Body of pancreas (tissue), 4 donors: ENCODE results near the gene CACNA1H. TPM values are rescaled to one million over a fixed set of nuclear protein-coding genes. Genes with fewer than 3 reads are reported as not detected.

Experiments
- ATAC-seq: fragments of 150-250 bp; one replicate; pipeline ENCODE4 v1.9.1; 2016
- DNase-seq, 4 donors: peaks; one replicate each; pipeline ENCODE4 v3.0.0-alpha.2; 2019
- H3K27ac ChIP-seq, 4 donors: fragments of 200-600 bp; sonication (generic); 1 replicate in 3 of 4; 2 replicates in 1 of 4; pipeline versions ENCODE4 v1.5.1 to v1.6.1; 2016 to 2019; ENCODE audit warnings: mild to moderate bottlenecking in 1 of 4, mixed read lengths in 1 of 4, moderate library complexity in 1 of 4
- H3K27me3 ChIP-seq, 2 donors: fragments of 200-600 bp; sonication (generic); one replicate each; pipeline ENCODE4 v1.6.0; 2016; ENCODE audit warnings: mild to moderate bottlenecking in 1 of 2
- H3K36me3 ChIP-seq, 2 donors: fragments of 200-600 bp; sonication (generic); replicated peaks in 1 of 2; 2 replicates each; pipeline ENCODE4 v1.5.1; 2016; ENCODE audit warnings: low read depth in 2 of 2; ENCODE audit not compliant: insufficient read depth in 1 of 2
- H3K4me1 ChIP-seq: fragments of 200-600 bp; sonication (generic); one replicate; pipeline ENCODE4 v1.6.0; 2016
- H3K4me3 ChIP-seq, 2 donors: fragments of 200-600 bp; sonication (generic); 1 replicate in 1 of 2; 2 replicates in 1 of 2; pipeline ENCODE4 v1.5.1; 2016 to 2019
- H3K9me3 ChIP-seq, 3 donors: fragments of 200-600 bp; sonication (generic); 1 replicate in 2 of 3; 2 replicates in 1 of 3; pipeline ENCODE4 v1.5.1; 2016
- CTCF ChIP-seq, 7 experiments: fragments of 450-650 bp in 4 of 7; fragments of 200-600 bp in 3 of 7; sonication (generic) in 3 of 7; IDR thresholded peaks; one replicate each; pipeline ENCODE4 v1.5.1; 2016 to 2019; ENCODE audit warnings: antibody characterized with exemption in 7 of 7
- POLR2A ChIP-seq, 3 donors: fragments of 450-650 bp; IDR thresholded peaks; one replicate each; pipeline ENCODE4 v1.6.1; 2016; ENCODE audit warnings: antibody characterized with exemption in 3 of 3, mild to moderate bottlenecking in 2 of 3
- WGBS, 2 donors: methylation state at CpG; one replicate each; pipeline ENCODE4 v1.1.5; 2017; 5-methylcytosine and 5-hydroxymethylcytosine counted together
- intact Hi-C: fragments of 100-400 bp; cut with DNase I; formaldehyde crosslinking; loops from one replicate; pipeline ENCODE4 v1.15.1; 2023
- total RNA-seq, 2 donors: library from RNA; depleted of rRNA; stranded (reverse); fragments of >200 nt; gene quantifications; one replicate each; pipeline ENCODE4 v1.1.0, GENCODE V29; 2016

Gene CACNA1H
- total RNA-seq, 2 donors from 2014 or later: 7.3 to 15.2 TPM

GRCh38 chr16:1177053-1177452 lies 24.1 kb downstream of the CACNA1H start:
- WGBS, 2 donors: 68 to 75% methylated on average over 4 to 19 of the region's 19 CpGs
- Histone ChIP-seq H3K27me3 (no peaks in the 10 kb centered on the region), H3K9me3 (no peaks in the 10 kb centered on the region), H3K4me3 (no peak overlapping the region), H3K27ac (no peak overlapping the region), H3K4me1 (peaks cover 23% of the 10 kb centered on the region), H3K36me3 (no peaks in the 10 kb centered on the region)
- ATAC-seq: no peak
- intact Hi-C loops: loop anchor here (10.0 kb wide), 1 partner anchor 472 kb away; the partner anchor contains the start of gene FBXL16
- no peak for DNase-seq
- TF ChIP-seq POLR2A (IDR thresholded peaks at IDR 0.05) (no peak), CTCF (IDR thresholded peaks at IDR 0.05) (no peak)

DNA sequence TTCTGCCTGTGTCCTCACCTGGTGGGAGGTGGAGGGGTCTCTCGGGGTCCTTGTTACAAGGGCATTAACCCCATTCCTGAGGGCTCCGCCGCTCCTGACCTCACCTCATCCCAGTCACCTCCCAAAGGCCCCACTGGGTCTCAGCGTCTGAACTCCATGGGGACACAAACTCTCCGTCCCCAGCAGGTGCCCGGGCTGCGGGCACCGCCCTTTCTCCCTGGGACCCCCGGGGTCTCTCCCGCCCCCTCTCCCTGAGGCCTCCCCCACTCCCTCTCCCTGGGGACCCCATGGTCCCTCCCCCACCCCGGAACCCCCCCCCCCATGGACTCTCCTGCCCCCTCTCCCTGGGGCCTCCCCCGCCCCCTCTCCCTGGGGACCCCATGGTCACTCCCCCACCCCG lies 24.8 kb downstream of the CACNA1H start:
- no peak for ATAC-seq
- H3K27ac ChIP-seq: no peak overlapping the region
- WGBS, 2 donors: 66 to 75% methylated on average over 9 to 10 of the region's 13 CpGs
- no peak for DNase-seq
- peaks cover 30% of the 10 kb centered on the region for H3K4me1 ChIP-seq
- no peaks in the 10 kb centered on the region for H3K36me3 ChIP-seq
- H3K27me3 ChIP-seq: no peaks in the 10 kb centered on the region
- intact Hi-C loops: loop anchor here (10.0 kb wide), 1 partner anchor 473 kb away; the partner anchor contains the start of gene FBXL16
- H3K4me3 ChIP-seq: no peak overlapping the region
- TF ChIP-seq POLR2A (IDR thresholded peaks at IDR 0.05) (no peak), CTCF (IDR thresholded peaks at IDR 0.05) (no peak)
- no peaks in the 10 kb centered on the region for H3K9me3 ChIP-seq

GRCh38 chr16:1178295-1178910 lies 25.5 kb downstream of the CACNA1H start:
- 52 to 63% methylated on average over 13 to 20 of the region's 21 CpGs for WGBS, 2 donors
- H3K27ac ChIP-seq: no peak overlapping the region
- H3K36me3 ChIP-seq: no peaks in the 10 kb centered on the region
- peaks cover 34% of the 10 kb centered on the region for H3K4me1 ChIP-seq
- no peak overlapping the region for H3K4me3 ChIP-seq
- ATAC-seq (no peak), DNase-seq (no peak)
- H3K9me3 ChIP-seq: no peaks in the 10 kb centered on the region
- H3K27me3 ChIP-seq: no peaks in the 10 kb centered on the region
- TF ChIP-seq CTCF (IDR thresholded peaks at IDR 0.05): no peak
- TF ChIP-seq POLR2A (IDR thresholded peaks at IDR 0.05): no peak
- intact Hi-C loops: loop anchor here (10.0 kb wide), 1 partner anchor 474 kb away; the partner anchor contains the start of gene FBXL16

DNA sequence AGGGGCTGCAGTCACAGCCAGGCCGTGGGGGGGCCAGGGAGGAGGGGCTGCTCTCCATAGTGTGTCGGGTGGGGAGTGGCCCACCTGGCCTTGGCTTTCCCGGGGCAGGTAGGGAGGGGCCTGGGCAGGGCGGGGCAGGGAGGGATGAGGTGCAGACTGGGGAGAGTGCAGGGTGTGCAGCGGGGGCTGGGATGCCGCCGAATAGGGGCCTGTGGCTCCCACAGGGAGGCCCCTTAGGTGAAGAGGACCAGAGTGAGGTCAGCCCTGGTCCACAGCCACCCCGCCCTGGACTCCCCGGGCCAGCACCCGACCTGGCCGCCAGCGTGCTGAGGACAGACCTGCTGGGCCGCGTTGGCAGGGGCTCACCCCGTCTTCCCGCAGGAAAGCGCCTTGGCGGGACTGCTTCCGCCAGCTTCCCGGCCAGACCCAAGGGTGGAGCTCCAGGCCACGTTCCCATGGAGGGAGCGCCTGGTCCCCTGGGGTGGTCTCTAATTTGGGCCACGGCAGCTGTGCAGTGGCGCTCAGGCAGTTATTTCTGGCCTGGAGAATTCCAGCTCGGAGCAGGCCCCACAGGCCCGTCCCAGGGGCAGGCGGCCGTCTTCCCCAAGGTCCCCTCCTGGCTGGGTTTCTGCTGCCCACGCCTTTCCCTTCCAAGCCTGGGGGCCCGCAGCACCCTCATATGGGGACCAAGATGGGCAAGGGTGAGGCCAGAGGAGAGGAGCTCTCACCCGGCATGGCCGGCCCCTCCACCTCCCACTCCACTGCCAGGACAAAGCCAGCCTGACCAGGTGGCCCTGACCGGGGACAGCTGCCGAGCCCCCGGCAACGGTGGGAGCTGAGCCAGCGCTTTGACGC lies 27.9 kb downstream of the CACNA1H start:
- Histone ChIP-seq H3K4me3 (no peak overlapping the region), H3K27me3 (no peaks in the 10 kb centered on the region), H3K9me3 (no peaks in the 10 kb centered on the region), H3K4me1 (peaks cover 27% of the 10 kb centered on the region), H3K27ac (peak overlapping the region in 3 of 4 donors; percentile 68 to 82 (median 81)), H3K36me3 (no peaks in the 10 kb centered on the region)
- DNase-seq (peak in 1 of 4 donors; percentile 33), ATAC-seq (no peak)
- TF ChIP-seq POLR2A (IDR thresholded peaks at IDR 0.05) (no peak), CTCF (IDR thresholded peaks at IDR 0.05) (no peak)
- WGBS, 2 donors: 60 to 69% methylated on average over 6 to 38 of the region's 38 CpGs
- intact Hi-C loops: no loop called here
